ENCODE results near the gene EPN3. TPM values are rescaled to one million over a fixed set of nuclear protein-coding genes. Genes with fewer than 3 reads are reported as not detected.
A peak's percentile ranks its signal among the peaks of the same experiment; 100 is the strongest.

EPN3 gene
- total RNA-seq, 4 donors from 2014 or later, result 0.30 to 41.1 TPM; not detected in 2

- H3K4me1 ChIP-seq, result peaks cover 4 to 11% of the 10 kb centered on the region in 2 donors
- intact Hi-C loops (cut with DNase I; ENCODE audit: low total_unique reads), result loop anchor here (5.0 to 10.0 kb wide), 3 partner anchors 82 to 297 kb away; no protein-coding TSS in a partner anchor
- H3K4me3 ChIP-seq, result no peak overlapping the region
- no peaks in the 10 kb centered on the region for H3K27me3 ChIP-seq
- H3K9me3 ChIP-seq, result no peaks in the 10 kb centered on the region
- TF ChIP-seq CTCF (IDR thresholded peaks at IDR 0.05) (no peak), POLR2A (IDR thresholded peaks at IDR 0.05) (no peak)
- H3K27ac ChIP-seq, result no peak overlapping the region
- DNase-seq, result no peak
- H3K36me3 ChIP-seq, result no peaks in the 10 kb centered on the region
These were observed 12.8 kb downstream of the EPN3 start for GRCh38 chr17:50545311-50545710.

- no peaks in the 10 kb centered on the region for H3K9me3 ChIP-seq
- no peaks in the 10 kb centered on the region for H3K36me3 ChIP-seq
- peak overlapping the region; percentile 85 to 91 for H3K27ac ChIP-seq
- H3K27me3 ChIP-seq, result no peaks in the 10 kb centered on the region
- peaks cover 4 to 5% of the 10 kb centered on the region in 2 donors for H3K4me1 ChIP-seq
- no peak for TF ChIP-seq POLR2A (IDR thresholded peaks at IDR 0.05)
- TF ChIP-seq CTCF (IDR thresholded peaks at IDR 0.05), result no peak
- peak overlapping the region in 1 of 2 donors; percentile 60 for H3K4me3 ChIP-seq
- intact Hi-C loops (cut with DNase I; ENCODE audit: low total_unique reads), result loop anchor here (5.0 to 10.0 kb wide), 3 partner anchors 81 to 296 kb away; no protein-coding TSS in a partner anchor
- no peak for DNase-seq
These were observed 14.1 kb downstream of the EPN3 start for GRCh38 chr17:50546701-50547034.

GRCh38 chr17:50547035-50547735 is 14.7 kb downstream of the EPN3 start, which contains the start of gene SPATA20:
Gene SPATA20, plus strand, starts transcription at chr17:50547174. Its CDS starts 35 bp downstream, at chr17:50547209.
- Histone ChIP-seq H3K9me3 (no peaks in the 10 kb centered on the region), H3K4me1 (peaks cover 4 to 5% of the 10 kb centered on the region in 2 donors), H3K27me3 (no peaks in the 10 kb centered on the region), H3K27ac (peak within 1 kb of the TSS; percentile 85 to 91), H3K36me3 (no peaks in the 10 kb centered on the region), H3K4me3 (peak within 1 kb of the TSS; percentile 46 to 60)
- TF ChIP-seq CTCF (IDR thresholded peaks at IDR 0.05) (peak; percentile 99 to 100 (median 100)), POLR2A (IDR thresholded peaks at IDR 0.05) (peak; percentile 76 to 90)
- intact Hi-C loops (cut with DNase I; ENCODE audit: low total_unique reads), result loop anchor here (5.0 to 10.0 kb wide), 3 partner anchors 80 to 295 kb away; no protein-coding TSS in a partner anchor
- peak; percentile 91 to 92 for DNase-seq

GRCh38 chr17:50547736-50548083 is 15.2 kb downstream of the EPN3 start:
- TF ChIP-seq POLR2A (IDR thresholded peaks at IDR 0.05) (no peak), CTCF (IDR thresholded peaks at IDR 0.05) (no peak)
- no peak for DNase-seq
- H3K27ac ChIP-seq, result peak overlapping the region; percentile 85 to 91
- no peaks in the 10 kb centered on the region for H3K9me3 ChIP-seq
- H3K4me3 ChIP-seq, result peak overlapping the region in 1 of 2 donors; percentile 46
- H3K4me1 ChIP-seq, result peaks cover under 1 to 2% of the 10 kb centered on the region in 2 donors
- no peaks in the 10 kb centered on the region for H3K27me3 ChIP-seq
- no peaks in the 10 kb centered on the region for H3K36me3 ChIP-seq
- intact Hi-C loops (cut with DNase I; ENCODE audit: low total_unique reads), result loop anchor here (5.0 to 10.0 kb wide), 3 partner anchors 80 to 295 kb away; no protein-coding TSS in a partner anchor

- Histone ChIP-seq H3K4me3 (no peak overlapping the region), H3K36me3 (no peaks in the 10 kb centered on the region), H3K27me3 (no peaks in the 10 kb centered on the region), H3K4me1 (no peaks in the 10 kb centered on the region), H3K9me3 (no peaks in the 10 kb centered on the region), H3K27ac (no peak overlapping the region)
- intact Hi-C loops (cut with DNase I; ENCODE audit: low total_unique reads), result loop anchor here (5.0 to 10.0 kb wide), 3 partner anchors 78 to 293 kb away; no protein-coding TSS in a partner anchor
- TF ChIP-seq CTCF (IDR thresholded peaks at IDR 0.05) (no peak), POLR2A (IDR thresholded peaks at IDR 0.05) (no peak)
- no peak for DNase-seq
These were observed 16.3 kb downstream of the EPN3 start for GRCh38 chr17:50548831-50549230.

Measured in uterus (tissue), 4 donors.